ENCODE data around the gene POMP. TPM values are rescaled to one million over a fixed set of nuclear protein-coding genes. Genes with fewer than 3 reads are reported as not detected.
A peak's percentile ranks its signal among the peaks of the same experiment; 100 is the strongest.

Gene POMP
- polyA plus RNA-seq, 3 donors: 31.3 to 153 (median 145) TPM

- intact Hi-C loops (cut with micrococcal nuclease): loop anchor here in 1 of 2 donors (5.0 to 10.0 kb wide), 2 partner anchors 47 to 65 kb away; partner anchors contain the start of gene POMP
- peaks cover 0 to 4% (median 0%) of the 10 kb centered on the region in 7 donors for H3K9me3 Mint-ChIP-seq
Observed at GRCh38 chr13:28719227-28720055, 60.5 kb downstream of the POMP start.

DNA sequence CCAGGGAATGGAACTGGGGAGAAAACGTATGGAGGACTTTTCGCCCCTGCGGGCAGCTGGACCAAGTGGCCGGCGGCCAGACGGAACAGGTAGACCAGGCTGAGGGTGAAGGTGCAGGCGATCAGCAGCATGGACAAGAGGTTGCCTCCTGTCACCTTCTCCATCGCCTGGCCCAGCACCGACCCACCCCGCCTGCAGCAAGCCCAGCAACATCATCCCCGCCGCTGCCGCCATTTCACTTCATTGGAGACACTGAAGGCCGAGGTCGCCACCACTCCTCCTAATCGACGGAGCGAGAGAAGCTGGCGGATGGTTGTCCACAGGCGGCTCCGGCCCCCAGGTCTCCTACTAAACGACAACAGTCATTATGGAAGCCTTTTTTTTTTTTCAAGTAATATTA, 64.9 kb downstream of the POMP start:
- H2AFZ ChIP-seq (ENCODE audit: insufficient read depth, low read depth, low read length, poor library complexity, severe bottlenecking): no peak overlapping the region
- no peak overlapping the region for H3K4me3 ChIP-seq (replicated peaks in 1 of 3; ENCODE audit: low read depth in 2 of 3, low read length in 3 of 3)
- Mint-ChIP-seq H3K4me3 (no peak overlapping the region), H3K36me3 (no peaks in the 10 kb centered on the region), H3K27ac (no peak overlapping the region), H3K4me1 (peaks cover 7% of the 10 kb centered on the region), H3K9me3 (peaks cover 0 to 4% (median 0%) of the 10 kb centered on the region in 7 donors), H3K27me3 (ENCODE audit: low read depth in 3 of 3) (peaks cover 2 to 12% (median 8%) of the 10 kb centered on the region in 3 donors)
- no peak overlapping the region for H3K4me2 ChIP-seq (replicated peaks; ENCODE audit: extremely low read depth, low read length, poor library complexity, severe bottlenecking)
- no peaks in the 10 kb centered on the region for H3K36me3 ChIP-seq (replicated peaks in 1 of 2; ENCODE audit: control insufficient read depth in 1 of 2, insufficient read depth in 2 of 2, low read length in 2 of 2)
- H3K9me3 ChIP-seq (replicated peaks in 1 of 2; ENCODE audit: control insufficient read depth in 1 of 2, insufficient read depth in 1 of 2, low read length in 2 of 2): no peaks in the 10 kb centered on the region
- H3K79me2 ChIP-seq (ENCODE audit: insufficient read depth, low read length): no peaks in the 10 kb centered on the region
- H3K27me3 ChIP-seq (ENCODE audit: control insufficient read depth in 2 of 2, insufficient read depth in 2 of 2, low read length in 2 of 2): no peaks in the 10 kb centered on the region
- 98% methylated on average over 13 of the region's 22 CpGs for WGBS (ENCODE audit: insufficient coverage)
- TF ChIP-seq, protein P1, sequence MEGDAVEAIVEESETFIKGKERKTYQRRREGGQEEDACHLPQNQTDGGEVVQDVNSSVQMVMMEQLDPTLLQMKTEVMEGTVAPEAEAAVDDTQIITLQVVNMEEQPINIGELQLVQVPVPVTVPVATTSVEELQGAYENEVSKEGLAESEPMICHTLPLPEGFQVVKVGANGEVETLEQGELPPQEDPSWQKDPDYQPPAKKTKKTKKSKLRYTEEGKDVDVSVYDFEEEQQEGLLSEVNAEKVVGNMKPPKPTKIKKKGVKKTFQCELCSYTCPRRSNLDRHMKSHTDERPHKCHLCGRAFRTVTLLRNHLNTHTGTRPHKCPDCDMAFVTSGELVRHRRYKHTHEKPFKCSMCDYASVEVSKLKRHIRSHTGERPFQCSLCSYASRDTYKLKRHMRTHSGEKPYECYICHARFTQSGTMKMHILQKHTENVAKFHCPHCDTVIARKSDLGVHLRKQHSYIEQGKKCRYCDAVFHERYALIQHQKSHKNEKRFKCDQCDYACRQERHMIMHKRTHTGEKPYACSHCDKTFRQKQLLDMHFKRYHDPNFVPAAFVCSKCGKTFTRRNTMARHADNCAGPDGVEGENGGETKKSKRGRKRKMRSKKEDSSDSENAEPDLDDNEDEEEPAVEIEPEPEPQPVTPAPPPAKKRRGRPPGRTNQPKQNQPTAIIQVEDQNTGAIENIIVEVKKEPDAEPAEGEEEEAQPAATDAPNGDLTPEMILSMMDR (IDR thresholded peaks at IDR 0.05): no peak
- intact Hi-C loops (cut with micrococcal nuclease): no loop called here
- H3K9ac ChIP-seq (ENCODE audit: insufficient read depth, low read length, poor library complexity, severe bottlenecking): no peak overlapping the region
- no peak overlapping the region for H3K27ac ChIP-seq (ENCODE audit: low read depth in 1 of 2, low read length in 2 of 2)
- DNase-seq: no peak
- peaks cover 5 to 7% of the 10 kb centered on the region in 2 donors for H3K4me1 ChIP-seq (ENCODE audit: control insufficient read depth in 1 of 2, insufficient read depth in 2 of 2, low read length in 2 of 2)
- no peaks in the 10 kb centered on the region for H4K20me1 ChIP-seq (ENCODE audit: insufficient read depth, low read length)

More at GRCh38 chr13:28719227-28720055, 60.5 kb downstream of the POMP start:
- H3K4me1 Mint-ChIP-seq: peaks cover 27% of the 10 kb centered on the region
- TF ChIP-seq, protein P1 (IDR thresholded peaks at IDR 0.05): no peak
- Histone ChIP-seq H3K27me3 (ENCODE audit: control insufficient read depth in 2 of 2, insufficient read depth in 2 of 2, low read length in 2 of 2) (no peaks in the 10 kb centered on the region), H3K36me3 (replicated peaks in 1 of 2; ENCODE audit: control insufficient read depth in 1 of 2, insufficient read depth in 2 of 2, low read length in 2 of 2) (peaks cover 0 to 4% of the 10 kb centered on the region in 2 donors), H3K4me2 (replicated peaks; ENCODE audit: extremely low read depth, low read length, poor library complexity, severe bottlenecking) (peak overlapping the region; percentile 83), H2AFZ (ENCODE audit: insufficient read depth, low read depth, low read length, poor library complexity, severe bottlenecking) (peak overlapping the region; percentile 89), H3K4me3 (replicated peaks in 1 of 3; ENCODE audit: low read depth in 2 of 3, low read length in 3 of 3) (peak overlapping the region; percentile 37 to 78 (median 51)), H3K79me2 (ENCODE audit: insufficient read depth, low read length) (peaks cover 6% of the 10 kb centered on the region), H3K27ac (ENCODE audit: low read depth in 1 of 2, low read length in 2 of 2) (peak overlapping the region; percentile 97 to 100), H3K9ac (ENCODE audit: insufficient read depth, low read length, poor library complexity, severe bottlenecking) (peak overlapping the region; percentile 93), H4K20me1 (ENCODE audit: insufficient read depth, low read length) (no peaks in the 10 kb centered on the region), H3K4me1 (ENCODE audit: control insufficient read depth in 1 of 2, insufficient read depth in 2 of 2, low read length in 2 of 2) (peaks cover 24 to 27% of the 10 kb centered on the region in 2 donors), H3K9me3 (replicated peaks in 1 of 2; ENCODE audit: control insufficient read depth in 1 of 2, insufficient read depth in 1 of 2, low read length in 2 of 2) (no peaks in the 10 kb centered on the region)
- WGBS (ENCODE audit: insufficient coverage): 45% methylated on average over 10 of the region's 15 CpGs
- H3K36me3 Mint-ChIP-seq: peaks cover 12 to 20% of the 10 kb centered on the region in 2 donors
- H3K27ac Mint-ChIP-seq: peak overlapping the region; percentile 85 to 98 (median 96)
- H3K27me3 Mint-ChIP-seq (ENCODE audit: low read depth in 3 of 3): peaks cover 2 to 6% (median 5%) of the 10 kb centered on the region in 3 donors
- H3K4me3 Mint-ChIP-seq: peak overlapping the region; percentile 87 to 98
- no peak for DNase-seq
